Neuron (in vitro differentiated cells): ENCODE results near the gene MSTO1.
"Not testable (repeated sequence)": the region's sequence is repeated elsewhere in the genome, so short reads cannot be mapped to it uniquely, and the experiment has no call there.

Source experiments
- H2AFZ ChIP-seq: one replicate; pipeline ENCODE4 v1.6.1; 2013; ENCODE audit warnings: low read depth, mild to moderate bottlenecking, inconsistent platforms, low read length, moderate library complexity
- H3K27me3 ChIP-seq: one replicate; pipeline ENCODE4 v1.6.1; 2013; ENCODE audit warnings: low read length; ENCODE audit not compliant: insufficient read depth
- H3K36me3 ChIP-seq: one replicate; pipeline ENCODE4 v1.6.1; 2013; ENCODE audit warnings: low read length; ENCODE audit not compliant: insufficient read depth
- H3K4me1 ChIP-seq: one replicate; pipeline ENCODE4 v1.6.1; 2013; ENCODE audit warnings: low read length; ENCODE audit not compliant: insufficient read depth
- H3K4me3 ChIP-seq: 2 replicates; pipeline ENCODE4 v1.5.1; 2013; ENCODE audit warnings: mild to moderate bottlenecking, low read length, moderate library complexity
- H3K9me3 ChIP-seq: one replicate; pipeline ENCODE4 v1.6.1; 2013; ENCODE audit warnings: low read length

The MSTO1 gene

DNA sequence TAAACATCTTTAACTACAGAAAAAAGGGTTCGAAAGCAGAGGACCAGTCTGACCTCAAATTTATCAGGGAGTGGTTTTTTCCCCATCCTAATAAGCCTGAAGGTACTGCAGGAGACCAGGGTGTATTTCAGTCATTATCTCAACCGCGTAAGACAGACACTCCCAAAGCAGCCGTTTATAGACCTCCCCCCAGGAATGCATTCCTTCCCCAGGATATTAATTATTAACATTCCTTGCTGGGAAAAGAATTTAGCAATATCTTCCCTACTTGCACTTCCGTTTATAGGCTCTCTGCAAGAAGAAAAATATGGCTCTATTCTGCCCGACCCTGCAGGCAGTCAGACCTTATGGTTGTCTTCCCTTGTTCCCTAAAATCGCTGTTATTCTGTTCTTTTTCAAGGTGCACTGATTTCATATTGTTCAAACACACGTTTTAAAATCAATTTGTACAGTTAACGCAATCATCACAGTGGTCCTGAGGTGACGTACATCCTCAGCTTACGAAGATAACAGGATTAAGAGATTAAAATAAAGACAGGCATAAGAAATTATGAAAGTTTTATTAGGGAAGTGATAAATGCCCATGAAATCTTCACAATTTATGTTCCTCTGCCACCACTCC lies 32.7 kb downstream of the MSTO1 start:
- peaks cover 17% of the 10 kb centered on the region for H3K9me3 ChIP-seq
- not testable (repeated sequence) for H3K4me3 ChIP-seq, H3K27me3 ChIP-seq, H3K4me1 ChIP-seq, H2AFZ ChIP-seq, H3K36me3 ChIP-seq

DNA sequence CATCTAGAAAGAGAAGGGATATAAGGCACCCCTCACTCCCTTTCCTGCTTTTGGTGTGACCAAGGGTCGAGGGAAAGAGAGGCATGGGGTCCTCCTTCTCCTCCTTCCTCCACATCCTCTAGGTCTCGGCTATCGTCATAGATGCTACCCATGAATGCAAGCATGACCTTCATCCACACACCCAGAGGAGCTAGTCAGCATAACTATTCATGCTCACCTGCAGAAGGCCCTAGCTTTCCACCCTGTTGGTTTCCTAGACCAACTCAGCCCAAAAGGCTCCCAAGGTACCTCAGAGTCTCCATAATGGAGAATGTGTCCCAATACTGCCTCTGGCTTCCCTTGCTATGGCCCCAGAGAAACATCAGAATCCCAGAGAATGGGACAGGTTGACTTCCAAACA lies 33.2 kb downstream of the MSTO1 start:
- Histone ChIP-seq H2AFZ (no peak overlapping the region), H3K36me3 (no peaks in the 10 kb centered on the region), H3K4me1 (peaks cover 3% of the 10 kb centered on the region), H3K4me3 (no peak overlapping the region), H3K9me3 (peaks cover 17% of the 10 kb centered on the region), H3K27me3 (no peaks in the 10 kb centered on the region)

DNA sequence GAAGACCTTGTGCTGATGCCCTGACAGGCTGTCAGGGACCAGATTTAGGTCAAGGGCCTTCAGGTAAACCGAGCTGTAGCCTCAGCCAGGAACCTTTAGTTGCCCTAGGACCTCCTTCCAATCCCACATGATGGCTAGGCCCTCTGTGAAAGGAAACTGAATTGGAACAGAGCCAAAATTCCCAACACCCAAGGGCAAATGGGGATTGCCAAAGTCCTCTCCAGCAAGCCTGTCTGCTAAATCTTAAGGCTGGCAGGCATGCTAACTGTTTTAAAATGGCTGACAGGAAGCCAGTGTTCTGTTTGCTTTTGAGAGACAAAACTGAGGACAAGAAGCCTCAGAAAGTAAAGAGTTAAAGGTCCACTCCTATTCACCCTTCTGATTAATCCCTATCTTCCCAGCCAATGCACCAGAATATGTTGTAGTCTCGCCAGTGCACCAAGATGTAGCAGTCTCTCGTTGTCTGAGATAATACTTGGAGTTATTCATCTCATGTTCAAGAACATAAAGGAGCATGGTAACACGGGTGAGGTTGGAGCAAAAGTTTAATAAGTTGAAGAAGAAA lies 35.1 kb downstream of the MSTO1 start:
- no peaks in the 10 kb centered on the region for H3K36me3 ChIP-seq
- peaks cover 14% of the 10 kb centered on the region for H3K9me3 ChIP-seq
- H3K27me3 ChIP-seq: no peaks in the 10 kb centered on the region
- H3K4me3 ChIP-seq: no peak overlapping the region
- no peak overlapping the region for H2AFZ ChIP-seq
- H3K4me1 ChIP-seq: peaks cover 9% of the 10 kb centered on the region

DNA sequence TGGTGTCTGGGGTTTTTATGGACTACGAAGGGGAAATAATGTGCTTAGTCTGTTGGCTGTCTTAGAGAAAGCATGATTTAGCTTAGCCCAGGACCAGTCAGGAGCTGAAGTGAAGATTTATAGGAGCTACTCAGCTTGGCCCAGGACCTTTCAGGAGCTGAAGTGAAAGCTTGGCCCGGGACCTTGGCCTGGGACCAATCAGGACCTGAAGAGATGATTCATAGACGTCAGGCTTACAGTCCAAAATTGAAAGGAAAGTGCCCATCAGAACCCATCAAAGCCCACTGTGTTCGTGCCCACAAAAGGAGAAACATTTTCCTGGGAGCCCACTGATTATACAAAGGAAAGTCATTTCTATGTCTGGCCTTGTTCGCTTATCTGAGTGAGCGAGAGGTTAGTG lies 35.6 kb downstream of the MSTO1 start:
- H2AFZ ChIP-seq: no peak overlapping the region
- H3K36me3 ChIP-seq: no peaks in the 10 kb centered on the region
- no peak overlapping the region for H3K4me3 ChIP-seq
- no peaks in the 10 kb centered on the region for H3K27me3 ChIP-seq
- H3K4me1 ChIP-seq: peaks cover 9% of the 10 kb centered on the region
- H3K9me3 ChIP-seq: peaks cover 14% of the 10 kb centered on the region

DNA sequence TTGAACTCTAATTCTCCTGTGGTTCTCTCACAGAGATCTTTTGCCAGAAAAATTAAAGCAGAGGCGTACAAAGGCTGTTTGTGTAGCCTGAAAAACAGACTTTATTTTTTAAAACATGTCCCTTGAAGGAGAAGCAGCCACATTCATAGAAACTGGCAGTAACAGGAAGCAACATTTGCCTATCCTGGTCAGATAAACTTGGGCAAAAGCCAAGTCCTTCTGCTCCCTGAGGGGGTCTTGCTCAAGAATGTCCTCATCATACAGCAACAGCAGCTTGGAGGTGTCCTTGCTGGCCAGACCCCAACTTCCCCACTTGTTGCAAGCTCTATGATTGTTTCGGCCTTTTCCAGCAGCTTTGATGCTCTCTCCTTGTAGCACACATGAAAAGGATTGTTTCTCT lies 36.3 kb downstream of the MSTO1 start:
- peaks cover 14% of the 10 kb centered on the region for H3K9me3 ChIP-seq
- H3K36me3 ChIP-seq: no peaks in the 10 kb centered on the region
- H3K27me3 ChIP-seq: no peaks in the 10 kb centered on the region
- no peak overlapping the region for H3K4me3 ChIP-seq
- H3K4me1 ChIP-seq: peaks cover 9% of the 10 kb centered on the region
- no peak overlapping the region for H2AFZ ChIP-seq

DNA sequence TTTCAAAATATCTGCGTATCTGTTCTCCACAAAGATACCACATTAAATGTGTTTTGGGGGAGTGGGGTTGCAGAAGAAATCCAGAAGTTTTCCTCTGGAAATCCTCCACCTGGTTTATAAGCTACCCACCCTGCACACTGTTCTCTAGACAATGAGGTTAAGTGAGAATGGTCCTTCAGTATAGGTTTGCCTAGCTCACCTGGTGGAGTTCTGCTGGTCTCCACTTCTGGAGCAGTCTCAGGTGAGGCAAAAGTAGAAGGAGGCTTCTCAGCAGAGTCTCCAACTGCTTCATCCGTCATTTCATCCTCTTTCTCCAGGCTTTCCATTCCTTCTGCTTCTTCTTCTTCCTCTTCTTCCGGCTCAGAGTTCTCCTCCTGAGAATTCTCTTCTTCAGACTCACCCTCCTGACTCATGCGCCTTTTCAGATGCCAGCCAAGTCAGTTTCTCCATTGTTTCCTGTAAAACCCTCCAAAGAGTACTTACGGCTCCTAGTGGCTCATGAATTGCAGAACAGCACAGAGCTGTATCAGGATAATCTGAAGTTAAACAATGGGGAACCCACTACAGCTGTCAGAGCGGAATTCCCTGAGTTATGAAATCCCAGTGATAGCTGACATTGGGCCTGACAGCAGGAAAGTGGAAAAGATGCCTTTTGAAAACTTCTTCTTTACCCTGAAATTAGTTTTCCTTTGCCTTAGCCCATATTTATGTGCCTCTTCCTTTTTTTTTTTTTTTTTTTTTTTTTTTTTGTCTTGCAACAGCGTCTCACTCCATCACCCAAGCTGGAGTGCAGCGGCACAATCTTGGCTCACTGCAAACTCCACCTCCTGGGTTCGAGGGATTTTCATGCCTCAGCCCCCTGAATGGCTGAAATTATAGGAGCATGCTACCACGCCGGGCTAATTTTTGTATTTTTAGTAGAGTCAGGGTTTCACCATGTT lies 38.5 kb downstream of the MSTO1 start:
- Histone ChIP-seq H3K4me1 (peaks cover 9% of the 10 kb centered on the region), H2AFZ (peak overlapping the region; percentile 56), H3K4me3 (peak overlapping the region; percentile 29), H3K9me3 (peaks cover 4% of the 10 kb centered on the region), H3K36me3 (no peaks in the 10 kb centered on the region), H3K27me3 (no peaks in the 10 kb centered on the region)

DNA sequence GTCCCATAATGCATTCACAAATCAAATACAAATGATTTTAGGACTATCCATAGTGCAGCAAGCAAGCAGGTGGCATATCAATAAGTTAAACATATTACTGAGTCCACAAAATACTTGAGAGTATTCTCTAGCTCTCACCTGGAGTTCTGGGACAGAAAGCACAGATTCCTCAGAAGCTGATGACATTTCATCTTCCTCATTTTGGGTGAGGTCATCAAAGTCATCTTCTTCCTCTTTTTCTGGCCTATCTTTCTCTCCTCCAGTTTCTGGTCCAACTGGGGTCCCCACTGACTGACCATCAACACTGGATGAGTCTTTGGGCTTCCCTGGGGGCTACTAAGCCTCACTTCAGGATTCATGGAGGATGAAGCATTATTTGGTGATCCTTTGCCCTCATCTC lies 39.7 kb downstream of the MSTO1 start:
- no peak overlapping the region for H3K4me3 ChIP-seq
- H3K27me3 ChIP-seq: no peaks in the 10 kb centered on the region
- no peak overlapping the region for H2AFZ ChIP-seq
- peaks cover 9% of the 10 kb centered on the region for H3K4me1 ChIP-seq
- no peaks in the 10 kb centered on the region for H3K36me3 ChIP-seq
- H3K9me3 ChIP-seq: no peaks in the 10 kb centered on the region

DNA sequence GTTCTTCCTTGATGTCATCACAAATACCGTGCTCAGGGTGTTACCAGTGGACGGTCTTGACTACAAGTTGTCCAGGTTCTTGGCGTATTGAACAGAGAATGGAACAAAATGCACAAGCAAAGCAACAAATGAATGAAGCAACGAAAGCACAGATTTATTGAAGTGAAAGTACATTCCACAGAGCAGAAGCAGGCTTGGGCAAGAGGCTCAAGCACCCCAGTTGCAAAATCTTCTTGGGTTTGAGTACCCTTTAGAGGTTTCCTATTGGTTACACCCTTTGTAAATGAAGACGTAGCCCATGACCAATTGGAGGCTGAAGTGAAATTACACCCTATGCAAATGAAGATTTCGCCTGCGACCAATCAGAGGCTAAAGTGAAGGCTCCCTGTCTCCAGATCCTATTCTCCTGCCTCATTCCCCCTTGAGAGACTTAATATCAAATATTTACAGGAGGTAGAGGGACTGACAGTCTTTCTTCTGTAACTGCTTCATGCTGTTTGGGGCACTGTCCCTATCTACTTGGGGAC lies 40.3 kb downstream of the MSTO1 start:
- H3K4me1 ChIP-seq: peaks cover 9% of the 10 kb centered on the region
- H3K27me3 ChIP-seq: no peaks in the 10 kb centered on the region
- H2AFZ ChIP-seq: no peak overlapping the region
- no peaks in the 10 kb centered on the region for H3K36me3 ChIP-seq
- H3K4me3 ChIP-seq: no peak overlapping the region
- no peaks in the 10 kb centered on the region for H3K9me3 ChIP-seq

DNA sequence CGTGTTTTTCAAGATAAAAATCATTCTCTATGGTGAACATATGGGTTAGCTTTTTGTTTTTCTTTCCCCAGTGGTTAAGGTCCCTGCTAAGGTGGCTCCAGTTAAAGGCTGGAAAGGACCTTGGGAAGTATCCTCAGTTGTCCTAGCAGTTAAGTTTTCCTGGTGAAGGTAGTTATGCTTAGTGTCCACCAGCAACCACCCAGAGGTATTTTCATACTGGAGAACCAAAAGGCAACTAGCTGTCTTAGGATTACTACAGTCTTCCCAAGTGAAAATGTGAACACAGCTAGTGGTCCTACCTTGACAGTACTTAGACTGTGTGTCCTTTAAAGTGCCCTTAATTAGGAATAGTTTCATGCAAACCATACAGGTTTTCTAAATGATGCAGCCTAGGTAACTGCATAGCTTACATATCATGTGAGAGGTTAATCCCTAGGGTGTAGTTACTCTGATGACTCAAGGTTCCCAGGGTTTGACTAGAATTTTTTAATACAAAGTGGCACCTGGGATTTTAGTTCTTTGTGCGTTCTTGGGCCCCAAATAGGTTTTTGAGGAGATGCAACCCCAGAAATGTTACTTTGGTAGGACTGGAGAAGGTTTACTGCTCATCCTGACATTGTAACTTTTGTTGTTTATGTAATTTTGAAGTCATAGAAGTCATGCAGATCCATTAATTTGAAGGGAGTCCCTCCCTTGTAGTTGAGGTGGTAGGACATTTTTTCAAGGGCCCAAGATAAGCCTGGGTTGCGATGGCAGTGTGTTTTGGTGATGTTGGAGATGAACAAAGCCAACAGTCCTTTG lies 42.0 kb downstream of the MSTO1 start:
- H3K4me3 ChIP-seq: no peak overlapping the region
- H3K4me1 ChIP-seq: peaks cover 9% of the 10 kb centered on the region
- no peaks in the 10 kb centered on the region for H3K36me3 ChIP-seq
- H3K27me3 ChIP-seq: no peaks in the 10 kb centered on the region
- no peak overlapping the region for H2AFZ ChIP-seq
- no peaks in the 10 kb centered on the region for H3K9me3 ChIP-seq

DNA sequence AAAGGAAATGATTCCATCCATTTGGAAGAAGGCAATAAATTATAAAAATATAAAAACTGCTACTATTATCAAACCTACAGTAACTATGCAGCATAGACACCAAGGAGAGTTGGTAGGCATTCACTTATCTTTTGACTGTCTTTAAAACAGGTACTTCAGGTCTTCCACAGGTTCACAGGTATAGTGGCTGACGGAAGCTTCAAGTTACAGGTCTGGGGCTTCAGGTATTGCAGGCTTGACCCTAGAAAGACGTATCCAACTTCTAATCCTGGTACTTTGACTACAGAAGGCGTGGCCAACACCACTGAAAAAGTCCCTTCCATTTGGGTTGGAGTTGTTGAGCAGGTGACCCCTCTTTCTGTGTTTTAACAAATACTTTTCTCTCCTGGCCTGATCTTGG lies 42.9 kb downstream of the MSTO1 start:
- Histone ChIP-seq H3K4me1 (peaks cover 9% of the 10 kb centered on the region), H3K9me3 (no peaks in the 10 kb centered on the region), H3K36me3 (no peaks in the 10 kb centered on the region), H3K4me3 (no peak overlapping the region), H3K27me3 (no peaks in the 10 kb centered on the region), H2AFZ (no peak overlapping the region)

DNA sequence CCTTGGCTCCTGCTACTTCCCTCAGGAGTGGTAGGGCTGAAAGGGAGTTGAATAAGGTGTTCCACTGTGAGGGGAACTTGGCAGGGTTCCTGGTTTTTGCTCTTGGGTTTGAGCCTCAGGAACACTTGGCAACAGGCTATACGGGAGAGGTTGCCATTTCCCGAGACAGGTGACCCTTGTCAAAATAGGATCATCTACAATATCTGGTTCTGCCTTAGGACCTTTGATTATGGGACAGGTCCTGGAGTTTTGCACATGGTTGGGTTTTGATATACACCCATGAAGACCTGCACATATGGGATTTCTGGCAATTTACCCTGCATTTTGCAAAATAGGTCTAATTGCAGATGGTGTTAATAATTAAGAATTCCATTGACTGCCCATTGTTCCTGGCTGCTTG lies 47.4 kb downstream of the MSTO1 start:
- no peak overlapping the region for H3K4me3 ChIP-seq
- no peaks in the 10 kb centered on the region for H3K27me3 ChIP-seq
- peaks cover 38% of the 10 kb centered on the region for H3K36me3 ChIP-seq
- no peaks in the 10 kb centered on the region for H3K9me3 ChIP-seq
- H3K4me1 ChIP-seq: no peaks in the 10 kb centered on the region
- H2AFZ ChIP-seq: no peak overlapping the region

DNA sequence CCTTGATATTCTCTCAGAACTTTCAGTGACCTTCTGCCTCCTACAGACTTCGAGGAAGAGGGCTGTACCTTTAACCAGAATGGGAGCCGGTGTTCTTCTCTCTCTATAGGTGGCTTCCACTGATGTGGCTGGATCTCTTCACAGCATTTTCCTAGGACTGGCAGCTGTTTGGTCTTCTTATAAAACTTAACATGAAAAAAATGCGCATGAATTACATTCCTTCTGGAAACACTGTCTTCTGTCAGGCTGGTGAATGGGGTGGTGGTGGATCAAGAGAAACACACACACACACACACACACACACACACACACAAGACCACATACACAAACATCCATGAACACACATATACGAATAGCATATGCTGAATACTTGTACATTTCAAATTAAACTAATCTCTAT lies 51.2 kb downstream of the MSTO1 start:
- H3K36me3 ChIP-seq: peaks cover 69% of the 10 kb centered on the region
- H3K4me3 ChIP-seq, H3K9me3 ChIP-seq, H3K4me1 ChIP-seq, H3K27me3 ChIP-seq, H2AFZ ChIP-seq: not testable (repeated sequence)
